ENCODE data around the gene RIBC1.

The RIBC1 gene

GRCh38 chrX:53422086-53422860, 400 bp upstream of the RIBC1 start, which contains the start of gene SMC1A (continued):
- TF ChIP-seq ZBTB10 (tag by site-specific recombination; IDR thresholded peaks at IDR 0.05), result peak; percentile 99
- no peak for TF ChIP-seq ELK4 (IDR thresholded peaks at IDR 0.05; ENCODE audit: borderline replicate concordance, low read depth, low read length)
- no peak for TF ChIP-seq ZNF571 (tag by site-specific recombination; IDR thresholded peaks at IDR 0.05)
- peak; percentile 41; the same call in 1 of the 2 replicates for TF ChIP-seq ZNF518A (tag by site-specific recombination; conservative IDR thresholded peaks at IDR 0.05; ENCODE audit: low read depth)
- no peak for TF ChIP-seq GLI2 (tag by site-specific recombination; IDR thresholded peaks at IDR 0.05; ENCODE audit: borderline replicate concordance, low read depth)
- TF ChIP-seq ZNF791 (tag by site-specific recombination; IDR thresholded peaks at IDR 0.05), result no peak
- TF ChIP-seq ZNF248 (tag by site-specific recombination; IDR thresholded peaks at IDR 0.05), result no peak
- TF ChIP-seq HOXD13 (CRISPR knock-in tag; IDR thresholded peaks at IDR 0.05; ENCODE audit: borderline replicate concordance), result peak; percentile 83; the same call in 1 of the 2 replicates
- peak; percentile 91 for TF ChIP-seq ZNF24 (tag by site-specific recombination; IDR thresholded peaks at IDR 0.05)
- peak; percentile 100 for TF ChIP-seq ZNF10 (tag by site-specific recombination; IDR thresholded peaks at IDR 0.05)
- TF ChIP-seq KLF10 (tag by site-specific recombination; IDR thresholded peaks at IDR 0.05), result peak; percentile 72
- no peak; the same call in 1 of the 2 replicates for TF ChIP-seq HOXC10 (CRISPR knock-in tag; IDR thresholded peaks at IDR 0.05)
- peak; percentile 94 for TF ChIP-seq ZSCAN23 (tag by site-specific recombination; IDR thresholded peaks at IDR 0.05)
- TF ChIP-seq REPIN1 (tag by site-specific recombination; IDR thresholded peaks at IDR 0.05; ENCODE audit: low read depth), result no peak
- TF ChIP-seq ZNF2 (tag by site-specific recombination; IDR thresholded peaks at IDR 0.05), result peak; percentile 80
- no peak for TF ChIP-seq ZNF830 (tag by site-specific recombination; IDR thresholded peaks at IDR 0.05; ENCODE audit: low read depth)
- no peak for TF ChIP-seq ZNF544 (tag by site-specific recombination; IDR thresholded peaks at IDR 0.05)
- peak; percentile 97 for TF ChIP-seq ZNF398 (tag by site-specific recombination; IDR thresholded peaks at IDR 0.05)
- no peak for TF ChIP-seq ZBTB1 (tag by site-specific recombination; IDR thresholded peaks at IDR 0.05)
- TF ChIP-seq GFI1B (tag by site-specific recombination; IDR thresholded peaks at IDR 0.05), result peak; percentile 43; the same call in 1 of the 2 replicates
- TF ChIP-seq ZNF513 (tag by site-specific recombination; IDR thresholded peaks at IDR 0.05), result no peak
- no peak for TF ChIP-seq ZNF157 (tag by site-specific recombination; IDR thresholded peaks at IDR 0.05)
- no peak for TF ChIP-seq ZNF658 (tag by site-specific recombination; IDR thresholded peaks at IDR 0.05)
- TF ChIP-seq ZNF510 (tag by site-specific recombination; IDR thresholded peaks at IDR 0.05; ENCODE audit: insufficient replicate concordance), result no peak
- TF ChIP-seq ZBTB6 (tag by site-specific recombination; IDR thresholded peaks at IDR 0.05), result 0 out of 2 replicates have a peak, but pooled peaks have one; percentile 4
- peak; percentile 84 for TF ChIP-seq ZNF600 (tag by site-specific recombination; IDR thresholded peaks at IDR 0.05)

Measured in HEK293 (cell line).